Body of pancreas (tissue), 4 donors: ENCODE results near the gene BEST2.
A peak's percentile ranks its signal among the peaks of the same experiment; 100 is the strongest.

Experiments used
- CTCF ChIP-seq, 7 experiments: fragments of 450-650 bp in 4 of 7; fragments of 200-600 bp in 3 of 7; sonication (generic) in 3 of 7; IDR thresholded peaks; one replicate each; pipeline ENCODE4 v1.5.1; 2016 to 2019; ENCODE audit warnings: antibody characterized with exemption in 7 of 7
- POLR2A ChIP-seq, 3 donors: fragments of 450-650 bp; IDR thresholded peaks; one replicate each; pipeline ENCODE4 v1.6.1; 2016; ENCODE audit warnings: antibody characterized with exemption in 3 of 3, mild to moderate bottlenecking in 2 of 3

- TF ChIP-seq CTCF (IDR thresholded peaks at IDR 0.05) (peak in 1 of 7 experiments; percentile 13), POLR2A (IDR thresholded peaks at IDR 0.05) (peak; percentile 96 to 99 (median 99))
Observed at GRCh38 chr19:12801466-12802266, 50.1 kb downstream of the BEST2 start, which contains the start of the genes PRDX2 and THSD8.
